Adrenal gland (tissue), 12 donors: ENCODE measurements around the gene CCDC9B. TPM values are rescaled to one million over a fixed set of nuclear protein-coding genes. Genes with fewer than 3 reads are reported as not detected.

Experiments used
- DNase-seq, 7 donors: peaks; one replicate each; pipeline ENCODE4 v3.0.0-alpha.2; 2019 to 2020
- H3K27ac ChIP-seq, 5 donors: fragments of 200-600 bp; sonication (generic) in 4 of 5; 1 replicate in 3 of 5; 2 replicates in 2 of 5; pipeline versions ENCODE4 v1.5.1 to v1.8.0; 2016 to 2020; ENCODE audit warnings: mild to moderate bottlenecking in 1 of 5
- H3K27me3 ChIP-seq: fragments of 200-600 bp; 2 replicates; pipeline ENCODE4 v1.8.0; 2021
- H3K36me3 ChIP-seq, 2 donors: fragments of 200-600 bp; replicated peaks in 1 of 2; 1 replicate in 1 of 2; 2 replicates in 1 of 2; pipeline versions ENCODE4 v1.5.1 to v1.8.0; 2018 to 2022
- H3K4me1 ChIP-seq, 2 donors: fragments of 200-600 bp; replicated peaks in 1 of 2; 1 replicate in 1 of 2; 2 replicates in 1 of 2; pipeline versions ENCODE4 v1.5.1 to v1.8.0; 2018 to 2021
- H3K4me3 ChIP-seq, 4 donors: fragments of 200-600 bp; sonication (generic) in 3 of 4; one replicate each; pipeline ENCODE4 v1.5.1; 2016 to 2018
- H3K9me3 ChIP-seq, 3 donors: fragments of 200-600 bp; sonication (generic) in 1 of 3; replicated peaks in 1 of 3; 1 replicate in 2 of 3; 2 replicates in 1 of 3; pipeline versions ENCODE4 v1.5.1 to v1.8.0; 2016 to 2021
- CTCF ChIP-seq, 6 experiments: fragments of 450-650 bp in 4 of 6; fragments of 200-600 bp in 2 of 6; sonication (generic) in 1 of 6; IDR thresholded peaks; 1 replicate in 5 of 6; 2 replicates in 1 of 6; pipeline versions ENCODE4 v1.5.1 to v1.8.0; 2016 to 2021; ENCODE audit warnings: antibody characterized with exemption in 6 of 6, mild to moderate bottlenecking in 2 of 6, moderate library complexity in 1 of 6
- POLR2A ChIP-seq, 2 donors: fragments of 450-650 bp; IDR thresholded peaks; one replicate each; pipeline ENCODE4 v1.6.1; 2017; ENCODE audit warnings: antibody characterized with exemption in 2 of 2, mild to moderate bottlenecking in 2 of 2, moderate library complexity in 1 of 2
- WGBS, 4 donors: extraction: QIAGEN DNeasy Blood & Tissue Kit in 2 of 4; methylation state at CpG; one replicate each; pipeline versions ENCODE4 v1.1.5 to v1.1.7; 2013 to 2017; 5-methylcytosine and 5-hydroxymethylcytosine counted together
- intact Hi-C, 2 donors: fragments of 100-400 bp; cut with DNase I; formaldehyde crosslinking; loops; one replicate each; pipeline versions ENCODE4 v1.14.1 to v1.15.0; 2022 to 2023
- polyA plus RNA-seq, 3 donors: library from polyadenylated mRNA; stranded (reverse); fragments of 200-250 nt in 2 of 3; fragments of 350-450 nt in 1 of 3; fragmentation: Illumina TruSeq in 1 of 3; extraction: RNeasy Lipid Tissue Mini Kit (QIAGEN cat#74804) in 1 of 3; gene quantifications; one replicate each; pipeline ENCODE4 v1.2.3, GENCODE V29; 2013 to 2014
- total RNA-seq, 9 donors: library from RNA; depleted of rRNA in 4 of 9; stranded (reverse); fragments of >200 nt in 4 of 9; fragments of 120-200 nt in 1 of 9; fragmentation: NEBNext Ultra II Directional in 1 of 9; extraction: Animal tissue kit (Norgen Biotek cat#: 25700) in 1 of 9; gene quantifications; one replicate each; pipeline versions ENCODE4 v1.1.0 to v1.2.4, GENCODE V29; 2013 to 2023
- donor health status: healthy with polysubstance abuse.
- donor health status: Bipolar disorder and iron deficiency.
- donor health status: DM: yes; HTN: yes; CAD: no.
- donor health status: DM: no; HTN: no; CAD: no.
- donor health status: DM: no; HTN: no; CAD: no.
- donor health status: DM: yes; HTN: yes; CAD: no.

CCDC9B gene
- total and polyA plus RNA-seq, 12 donors = 0.72 to 41.0 (median 10.8) TPM

GRCh38 chr15:40353697-40354096 lies 13.0 kb upstream of the CCDC9B start:
- Histone ChIP-seq H3K4me1 (peaks cover 5 to 15% of the 10 kb centered on the region in 2 donors), H3K27me3 (no peaks in the 10 kb centered on the region), H3K4me3 (no peak overlapping the region), H3K27ac (no peak overlapping the region), H3K9me3 (no peaks in the 10 kb centered on the region), H3K36me3 (no peaks in the 10 kb centered on the region)
- intact Hi-C loops = no loop called here
- DNase-seq = peak in 2 of 7 donors; percentile 40 to 41
- TF ChIP-seq POLR2A (IDR thresholded peaks at IDR 0.05) = no peak
- TF ChIP-seq CTCF (IDR thresholded peaks at IDR 0.05) = no peak
- WGBS, 4 donors = 48 to 78% (median 58%) methylated on average over 5 of the region's 5 CpGs

DNA sequence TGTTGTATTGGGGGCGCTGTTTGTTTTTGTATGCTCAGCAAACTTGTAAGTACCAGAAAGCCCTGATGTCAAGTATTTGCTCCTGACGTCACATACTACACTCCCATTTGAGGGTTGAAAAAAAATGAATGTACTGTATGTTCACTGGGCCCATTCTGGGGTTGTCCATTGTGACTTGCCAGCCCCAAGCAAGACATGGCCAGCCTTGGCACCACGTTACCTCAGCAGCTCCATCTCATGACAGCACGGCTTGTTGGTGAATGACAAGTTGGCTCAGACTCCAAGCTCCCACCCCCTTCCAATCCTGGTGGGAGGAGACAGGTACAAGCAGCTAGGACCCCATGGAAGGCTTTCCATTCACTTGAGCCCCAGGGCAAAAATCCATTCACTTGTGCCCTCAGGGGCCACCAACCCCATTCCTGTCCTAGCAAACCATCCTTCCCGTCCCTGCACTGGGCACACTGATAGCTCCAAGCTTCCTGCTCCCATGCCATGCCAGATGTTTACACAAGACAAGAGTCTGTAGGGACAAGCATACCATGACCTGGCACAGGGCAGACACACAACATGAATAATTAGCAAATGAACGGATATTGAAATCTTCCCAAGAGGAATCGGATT lies 11.7 kb upstream of the CCDC9B start:
- no peak overlapping the region for H3K4me3 ChIP-seq
- peaks cover 0 to 6% of the 10 kb centered on the region in 2 donors for H3K4me1 ChIP-seq
- 79 to 87% (median 83%) methylated on average over 7 of the region's 7 CpGs for WGBS, 4 donors
- TF ChIP-seq CTCF (IDR thresholded peaks at IDR 0.05) = no peak
- TF ChIP-seq POLR2A (IDR thresholded peaks at IDR 0.05) = no peak
- no peaks in the 10 kb centered on the region for H3K36me3 ChIP-seq
- no peaks in the 10 kb centered on the region for H3K9me3 ChIP-seq
- no peak for DNase-seq
- no peak overlapping the region for H3K27ac ChIP-seq
- H3K27me3 ChIP-seq = no peaks in the 10 kb centered on the region
- intact Hi-C loops = no loop called here

DNA sequence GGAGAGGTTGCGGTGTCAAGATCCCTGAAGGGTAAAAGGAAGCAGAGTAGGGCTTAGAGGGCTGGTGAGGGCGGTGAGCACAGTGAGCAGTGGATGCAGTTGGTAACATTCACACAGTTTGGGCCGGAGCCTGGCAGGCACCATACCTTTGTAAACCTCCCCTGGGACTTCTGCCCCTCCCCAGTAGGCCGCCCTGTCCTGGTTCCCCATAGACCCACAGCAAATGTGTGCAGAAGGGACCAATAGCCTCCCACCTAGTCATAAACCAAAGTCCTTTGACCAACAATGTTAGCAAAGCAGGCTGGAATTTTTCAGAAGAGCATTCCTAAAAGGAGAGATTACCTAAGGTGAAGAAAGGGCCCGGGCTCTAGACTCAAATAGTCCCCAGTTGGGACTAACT lies 8.4 kb upstream of the CCDC9B start:
- no peak for DNase-seq
- TF ChIP-seq POLR2A (IDR thresholded peaks at IDR 0.05) (no peak), CTCF (IDR thresholded peaks at IDR 0.05) (no peak)
- H3K4me1 ChIP-seq = peaks cover 0 to 4% of the 10 kb centered on the region in 2 donors
- H3K27me3 ChIP-seq = no peaks in the 10 kb centered on the region
- no peaks in the 10 kb centered on the region for H3K9me3 ChIP-seq
- H3K27ac ChIP-seq = no peak overlapping the region
- H3K36me3 ChIP-seq = no peaks in the 10 kb centered on the region
- no peak overlapping the region for H3K4me3 ChIP-seq
- intact Hi-C loops = no loop called here
- WGBS, 4 donors = 93 to 97% (median 96%) methylated on average over 5 of the region's 5 CpGs

DNA sequence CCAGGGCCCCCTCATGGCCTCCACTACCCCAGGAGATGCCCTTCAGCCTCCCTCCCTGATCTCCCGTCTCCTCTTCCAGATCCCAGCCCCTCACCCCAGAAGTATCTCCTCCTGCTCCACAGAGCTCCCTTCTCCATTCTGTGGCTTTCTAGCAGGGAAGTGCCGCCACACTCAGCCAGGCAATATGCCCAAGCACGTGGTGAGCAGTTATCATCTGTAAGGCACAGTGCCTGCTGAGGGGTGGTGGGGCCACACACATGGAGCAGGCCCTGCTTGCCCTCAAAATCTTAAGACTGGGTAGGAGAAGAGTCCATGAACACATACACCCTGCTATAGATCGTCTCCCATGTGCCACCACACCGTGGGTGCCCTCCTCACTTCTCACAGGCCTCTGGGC lies 7.7 kb upstream of the CCDC9B start:
- Histone ChIP-seq H3K4me3 (no peak overlapping the region), H3K27me3 (no peaks in the 10 kb centered on the region), H3K4me1 (no peaks in the 10 kb centered on the region), H3K36me3 (no peaks in the 10 kb centered on the region), H3K9me3 (no peaks in the 10 kb centered on the region), H3K27ac (no peak overlapping the region)
- TF ChIP-seq POLR2A (IDR thresholded peaks at IDR 0.05) = no peak
- intact Hi-C loops = no loop called here
- DNase-seq = no peak
- 82 to 95% (median 88%) methylated on average over 3 to 5 of the region's 5 CpGs for WGBS, 4 donors
